Hematopoietic multipotent progenitor cell treated with erythropoietin and hydrocortisone succinate and interleukin-3 and kit ligand, for 15 days (in vitro differentiated cells): ENCODE data around the gene DCK.

Source experiments
- DNase-seq: peaks from one replicate; pipeline ENCODE4 v3.0.0-alpha.2; 2015; ENCODE audit warnings: low spot score

The DCK gene

DNA sequence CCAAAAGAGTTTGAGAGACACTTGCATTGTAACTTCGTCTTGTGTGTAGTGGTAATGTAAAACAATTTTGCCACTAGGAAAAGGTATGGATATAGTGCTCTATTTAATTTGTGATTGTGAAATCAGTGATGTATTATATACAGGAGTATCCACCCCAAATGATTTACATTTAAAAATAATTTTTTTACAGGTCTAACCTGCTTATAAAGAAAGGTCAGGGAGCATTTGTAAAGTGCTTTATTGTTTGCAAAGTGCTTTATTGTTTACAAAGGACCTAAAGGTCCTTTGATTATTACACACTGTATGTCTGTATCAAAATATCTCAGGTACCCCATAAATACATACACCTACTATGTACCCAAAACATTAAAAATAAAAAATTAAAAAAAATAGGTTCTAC lies 70.3 kb downstream of the DCK start:
- no peak for DNase-seq

GRCh38 chr4:71064521-71064920 lies 71.1 kb downstream of the DCK start:
- DNase-seq, result no peak

DNA sequence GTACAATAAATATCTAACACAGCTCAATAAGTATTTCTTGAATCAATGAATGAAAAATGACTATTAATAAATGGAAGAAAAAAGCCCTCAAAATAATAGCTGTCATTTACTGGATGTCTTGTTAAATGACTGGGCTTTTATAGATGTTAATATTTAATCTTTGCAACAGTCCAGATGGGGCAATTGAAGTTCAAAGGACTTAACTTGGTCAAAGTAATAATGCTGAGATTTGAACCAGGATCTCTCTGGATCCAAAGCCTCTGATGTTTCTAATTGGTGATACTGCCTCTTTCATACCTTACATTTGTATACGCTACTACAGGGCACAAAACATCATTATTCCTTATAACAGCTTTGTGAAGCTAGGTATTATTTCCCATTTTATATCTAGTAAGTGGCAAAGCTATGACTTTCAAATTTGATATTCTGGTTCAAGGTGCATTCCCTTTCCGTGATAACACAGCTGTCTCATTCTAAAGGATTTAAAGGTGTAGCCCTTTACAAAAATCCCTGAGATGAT lies 72.6 kb downstream of the DCK start:
- no peak for DNase-seq

- DNase-seq, result no peak
Observed at GRCh38 chr4:71066737-71067716, 73.6 kb downstream of the DCK start.

DNA sequence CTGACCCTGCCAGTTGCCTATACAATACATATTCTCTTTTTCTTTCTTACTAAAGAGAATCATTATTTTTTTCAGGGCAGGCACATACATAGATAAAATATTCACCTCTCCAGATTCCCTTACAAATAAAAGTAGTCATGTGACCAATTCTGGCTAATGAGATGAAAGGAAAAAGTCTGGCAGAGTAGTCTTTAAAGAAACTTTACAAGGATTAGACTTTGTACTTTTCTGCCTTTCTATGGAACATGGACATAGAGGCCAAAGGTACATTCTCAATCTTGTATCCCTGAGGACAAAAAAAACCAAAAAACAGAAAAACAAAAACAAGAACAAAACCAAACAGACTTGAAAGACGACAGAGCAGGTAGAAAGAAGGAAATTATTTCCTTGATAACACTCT lies 75.6 kb downstream of the DCK start:
- no peak for DNase-seq

- no peak for DNase-seq
Observed at GRCh38 chr4:71070015-71070414, 76.6 kb downstream of the DCK start.

DNA sequence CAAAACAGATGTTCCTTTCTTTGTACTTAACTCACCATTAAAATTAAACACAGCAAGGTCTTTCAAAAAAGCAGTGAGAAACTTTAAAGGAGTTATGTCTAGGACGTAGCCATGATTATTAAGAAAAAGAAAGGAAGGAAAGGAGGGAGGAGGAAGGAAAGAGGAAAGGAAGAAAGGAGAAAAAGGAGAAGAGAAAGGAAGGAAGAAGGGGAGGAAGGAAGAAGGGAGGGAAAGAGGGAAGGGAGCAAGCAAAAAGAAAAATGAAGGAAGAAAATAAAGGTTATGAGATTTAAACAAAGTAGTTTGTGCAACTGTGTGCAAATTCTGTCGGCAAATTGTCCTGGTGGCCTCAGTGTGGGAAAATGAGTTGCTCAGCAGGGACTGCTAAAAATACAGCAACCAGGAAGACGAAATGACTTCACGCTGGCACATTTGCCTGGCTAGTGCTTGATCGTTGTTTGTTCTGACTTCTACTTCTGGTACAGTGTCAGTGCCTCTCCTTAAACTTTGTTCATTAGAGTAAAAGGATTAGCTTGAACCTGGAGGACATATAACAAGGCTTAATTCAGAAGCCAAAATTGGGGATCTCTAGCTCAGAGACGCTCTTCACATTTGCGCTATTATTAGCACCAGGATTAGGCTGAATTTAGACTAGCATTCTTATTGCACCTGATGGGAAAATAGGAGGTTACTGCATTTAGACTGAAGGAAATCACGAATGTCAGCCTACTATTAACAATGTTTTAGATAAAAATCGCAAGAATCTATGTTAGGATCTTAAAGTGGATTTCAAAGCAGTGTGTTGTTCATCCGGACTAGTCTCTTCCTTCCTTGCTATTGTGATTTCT lies 81.2 kb downstream of the DCK start:
- DNase-seq, result no peak
